ENCODE data around the gene EPB41L4B.
"Not testable (repeated sequence)": the region's sequence is repeated elsewhere in the genome, so short reads cannot be mapped to it uniquely, and the experiment has no call there.

Gene EPB41L4B

GRCh38 chr9:109246533-109246932 is 74.3 kb downstream of the EPB41L4B start:
- DNase-seq (ENCODE audit: low read depth in 2 of 3, low spot score in 2 of 3) = no peak

DNA sequence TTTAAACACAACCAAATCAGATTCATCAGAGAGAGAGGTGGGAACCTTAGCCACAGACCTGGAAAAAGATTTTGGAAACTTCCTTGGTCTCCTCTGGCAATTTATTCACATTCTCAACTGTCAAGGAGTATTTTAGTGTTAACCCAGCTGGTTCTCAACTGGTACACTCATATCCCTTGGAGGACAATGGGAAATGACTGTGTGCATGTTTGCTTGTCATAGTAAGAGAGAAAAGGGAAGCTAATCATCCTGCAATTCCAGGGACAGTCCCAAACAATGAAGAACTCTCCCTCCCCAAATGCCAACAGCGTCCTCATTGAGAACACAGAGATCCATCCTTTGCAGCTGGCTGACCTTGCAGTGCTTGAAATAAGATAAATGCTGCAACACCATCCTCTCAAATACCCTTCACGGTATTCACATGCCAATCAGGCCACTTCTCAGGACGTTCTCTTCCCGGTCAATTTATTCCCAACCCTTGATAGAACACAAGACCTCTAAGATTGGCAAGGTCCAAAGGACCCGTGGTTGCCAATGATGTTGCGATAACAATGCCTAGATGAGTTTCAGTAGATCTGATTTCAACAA is 75.5 kb downstream of the EPB41L4B start:
- no peak for DNase-seq (ENCODE audit: low read depth in 2 of 3, low spot score in 2 of 3)

DNA sequence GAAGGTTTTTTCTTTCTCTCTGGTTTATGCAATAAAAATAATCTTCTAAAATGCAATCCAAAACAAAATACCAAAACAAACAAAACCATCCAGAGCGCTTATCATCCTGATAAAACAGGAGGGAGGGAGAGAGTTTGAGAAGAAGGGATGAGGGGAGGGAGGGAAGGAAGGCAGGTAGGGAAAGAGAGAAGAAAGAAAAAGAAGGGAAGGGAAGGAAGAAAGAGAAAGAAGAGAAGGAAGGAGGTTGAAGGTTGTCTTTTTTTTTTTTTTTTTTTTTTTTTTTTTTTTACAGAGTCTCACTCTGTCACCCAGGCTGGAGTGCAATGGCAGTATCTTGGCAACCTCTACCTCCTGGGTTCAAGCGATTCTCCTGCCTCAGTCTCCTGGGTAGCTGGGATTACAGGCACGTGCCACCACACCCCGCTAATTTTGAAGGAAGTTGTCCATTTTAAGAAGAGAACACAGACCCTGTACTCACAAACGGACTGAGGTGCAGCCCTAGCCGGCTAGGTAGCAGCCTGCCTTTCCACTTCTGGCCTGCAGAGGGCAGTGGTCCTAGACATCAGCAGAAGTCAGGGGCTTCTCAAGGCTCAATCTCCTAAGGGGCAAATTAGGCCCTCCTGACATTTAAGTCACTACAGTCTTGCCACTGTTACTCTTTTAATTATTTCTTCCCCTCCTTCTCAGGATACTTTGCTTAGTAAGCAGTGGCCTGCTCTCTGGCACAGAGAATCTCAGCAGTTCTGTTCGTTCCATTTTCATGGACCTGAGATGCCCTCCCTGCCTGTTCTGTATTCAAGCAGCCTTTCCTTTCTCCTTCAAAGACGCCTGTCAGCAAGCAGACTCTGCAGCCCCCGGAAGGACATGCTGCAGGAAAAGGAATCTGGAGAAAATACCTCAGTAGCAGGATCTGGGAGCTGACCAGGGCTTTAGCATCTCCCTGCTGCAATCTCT is 76.4 kb downstream of the EPB41L4B start:
- DNase-seq (ENCODE audit: low read depth in 2 of 3, low spot score in 2 of 3) = peak; percentile 15 to 37 (median 20)

- DNase-seq (ENCODE audit: low read depth in 2 of 3, low spot score in 2 of 3) = no peak
Measured at GRCh38 chr9:109242741-109243140, 78.1 kb downstream of the EPB41L4B start.

DNA sequence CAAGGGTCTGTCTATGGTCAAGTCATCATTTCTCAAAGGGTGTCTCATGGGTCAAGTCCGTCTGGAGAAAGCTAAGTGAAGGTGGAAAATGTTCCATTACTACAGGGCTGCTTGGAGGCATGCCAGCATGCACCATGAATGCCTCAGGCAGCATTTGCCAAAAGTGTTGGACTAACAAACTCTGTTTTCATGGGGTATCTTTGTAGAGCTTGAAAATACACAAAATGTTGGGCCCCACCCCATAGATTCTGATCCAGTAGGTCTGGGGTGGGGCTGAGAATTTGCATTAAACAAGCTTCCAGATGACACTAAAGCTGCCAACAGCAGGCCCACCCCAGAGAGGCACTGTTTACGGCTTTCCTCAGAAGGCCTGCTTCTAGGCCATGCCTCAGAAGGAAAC is 78.8 kb downstream of the EPB41L4B start:
- no peak for DNase-seq (ENCODE audit: low read depth in 2 of 3, low spot score in 2 of 3)

DNA sequence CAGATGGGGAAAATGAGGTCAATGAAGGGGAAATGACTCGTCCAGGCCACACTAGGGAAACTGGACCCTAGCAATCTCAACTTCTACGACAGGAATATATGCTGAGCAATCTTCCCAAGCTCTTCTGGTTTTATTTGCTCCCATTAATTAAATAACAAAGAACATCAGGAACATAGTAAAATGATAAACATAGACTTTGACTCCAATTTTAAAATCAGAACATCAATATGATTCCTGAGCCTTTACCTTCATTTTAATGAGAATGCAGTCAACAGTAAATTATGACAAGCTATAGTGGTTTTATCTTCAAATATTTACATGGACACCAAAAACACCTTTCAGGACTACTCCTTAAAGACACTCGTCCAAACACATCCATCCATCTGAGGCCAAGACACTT is 79.7 kb downstream of the EPB41L4B start:
- DNase-seq (ENCODE audit: low read depth in 2 of 3, low spot score in 2 of 3) = no peak

GRCh38 chr9:109239240-109239639 is 81.6 kb downstream of the EPB41L4B start:
- no peak for DNase-seq (ENCODE audit: low read depth in 2 of 3, low spot score in 2 of 3)

GRCh38 chr9:109238655-109239054 is 82.2 kb downstream of the EPB41L4B start:
- DNase-seq (ENCODE audit: low read depth in 2 of 3, low spot score in 2 of 3) = no peak

DNA sequence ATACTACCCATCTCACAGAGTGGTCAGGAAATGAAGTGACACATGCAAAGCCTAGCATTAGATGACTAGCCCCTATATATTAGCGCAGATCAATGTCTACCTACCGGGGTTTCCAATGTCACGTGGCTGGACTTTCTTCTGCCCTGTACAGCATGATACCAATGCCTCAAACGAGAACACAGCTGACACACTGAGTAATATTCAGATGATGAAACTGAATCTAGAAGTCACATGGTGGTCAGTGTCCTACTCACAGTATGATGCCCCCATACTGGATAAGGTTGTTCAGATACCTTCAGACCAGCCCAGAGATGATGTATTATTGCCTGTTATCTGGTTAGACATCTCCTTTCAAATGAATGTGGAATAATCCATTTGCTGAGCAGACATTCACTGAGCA is 82.7 kb downstream of the EPB41L4B start:
- no peak for DNase-seq (ENCODE audit: low read depth in 2 of 3, low spot score in 2 of 3)

DNA sequence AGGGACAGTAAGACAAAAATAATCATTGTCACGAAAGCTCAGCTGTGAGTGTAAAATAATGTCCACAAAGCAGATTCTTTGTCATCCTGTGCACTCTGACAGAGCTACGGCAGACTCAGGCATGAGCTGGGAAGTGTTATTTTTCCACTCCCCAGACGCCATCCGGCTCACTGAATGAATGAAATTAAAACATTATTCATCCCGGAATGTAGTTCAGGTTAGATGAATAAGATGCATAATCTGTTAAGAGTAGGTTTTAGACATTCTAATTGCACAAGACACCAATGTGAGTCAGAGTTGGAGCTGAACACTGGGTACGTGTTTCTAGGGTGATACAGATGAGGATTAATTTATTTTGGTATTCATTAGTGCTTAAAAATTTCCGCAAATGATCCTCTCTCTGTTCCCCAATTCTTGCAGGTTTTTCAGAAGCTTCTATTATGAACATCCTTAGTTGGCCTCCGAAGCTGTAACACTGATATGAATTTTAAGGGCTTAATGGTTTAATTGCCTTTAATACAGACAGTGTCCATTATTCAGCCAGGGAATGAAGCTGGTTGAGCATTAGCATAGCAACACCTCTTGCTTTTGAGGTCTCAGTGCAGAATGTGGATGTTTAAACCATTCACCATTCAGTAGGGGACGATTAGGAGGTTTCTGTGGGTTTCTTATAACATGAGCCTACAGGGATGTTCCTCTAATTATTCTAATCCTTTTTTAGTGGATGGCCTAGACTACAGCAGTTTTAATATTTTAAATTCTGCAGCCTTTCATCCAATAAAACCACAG is 88.2 kb downstream of the EPB41L4B start:
- DNase-seq (ENCODE audit: low read depth in 2 of 3, low spot score in 2 of 3) = no peak

- no peak for DNase-seq (ENCODE audit: low read depth in 2 of 3, low spot score in 2 of 3)
Measured at GRCh38 chr9:109231593-109231992, 89.3 kb downstream of the EPB41L4B start.

GRCh38 chr9:109230277-109230676 is 90.6 kb downstream of the EPB41L4B start:
- no peak for DNase-seq (ENCODE audit: low read depth in 2 of 3, low spot score in 2 of 3)

- no peak for DNase-seq (ENCODE audit: low read depth in 2 of 3, low spot score in 2 of 3)
Measured at GRCh38 chr9:109229682-109230081, 91.2 kb downstream of the EPB41L4B start.

- no peak for DNase-seq (ENCODE audit: low read depth in 2 of 3, low spot score in 2 of 3)
Measured at GRCh38 chr9:109228093-109228642, 92.7 kb downstream of the EPB41L4B start.

- no peak for DNase-seq (ENCODE audit: low read depth in 2 of 3, low spot score in 2 of 3)
Measured at GRCh38 chr9:109225629-109226028, 95.2 kb downstream of the EPB41L4B start.

- no peak for DNase-seq (ENCODE audit: low read depth in 2 of 3, low spot score in 2 of 3)
Measured at GRCh38 chr9:109224751-109225150, 96.1 kb downstream of the EPB41L4B start.

DNA sequence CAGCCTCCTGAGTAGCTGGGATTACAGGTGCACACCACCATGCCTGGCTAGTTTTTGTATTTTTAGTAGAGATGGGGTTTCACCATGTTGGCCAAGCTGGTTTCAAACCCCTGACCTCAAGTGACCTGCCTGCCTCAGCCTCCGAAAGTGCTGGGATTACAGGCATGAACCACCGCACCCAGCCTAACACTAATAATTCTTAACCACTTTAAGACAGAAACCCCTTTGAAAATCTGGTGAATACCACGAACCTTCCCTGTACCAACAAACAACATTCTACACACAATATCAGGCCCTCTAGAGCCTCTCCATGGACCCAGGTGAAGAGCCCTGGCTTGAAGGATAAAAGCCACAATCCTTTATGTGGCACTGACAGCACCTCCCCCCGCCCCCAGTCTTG is 102.6 kb downstream of the EPB41L4B start:
- not testable (repeated sequence) for DNase-seq (ENCODE audit: low read depth in 2 of 3, low spot score in 2 of 3)

GRCh38 chr9:109214414-109214813 is 106.4 kb downstream of the EPB41L4B start:
- no peak for DNase-seq (ENCODE audit: low read depth in 2 of 3, low spot score in 2 of 3)

DNA sequence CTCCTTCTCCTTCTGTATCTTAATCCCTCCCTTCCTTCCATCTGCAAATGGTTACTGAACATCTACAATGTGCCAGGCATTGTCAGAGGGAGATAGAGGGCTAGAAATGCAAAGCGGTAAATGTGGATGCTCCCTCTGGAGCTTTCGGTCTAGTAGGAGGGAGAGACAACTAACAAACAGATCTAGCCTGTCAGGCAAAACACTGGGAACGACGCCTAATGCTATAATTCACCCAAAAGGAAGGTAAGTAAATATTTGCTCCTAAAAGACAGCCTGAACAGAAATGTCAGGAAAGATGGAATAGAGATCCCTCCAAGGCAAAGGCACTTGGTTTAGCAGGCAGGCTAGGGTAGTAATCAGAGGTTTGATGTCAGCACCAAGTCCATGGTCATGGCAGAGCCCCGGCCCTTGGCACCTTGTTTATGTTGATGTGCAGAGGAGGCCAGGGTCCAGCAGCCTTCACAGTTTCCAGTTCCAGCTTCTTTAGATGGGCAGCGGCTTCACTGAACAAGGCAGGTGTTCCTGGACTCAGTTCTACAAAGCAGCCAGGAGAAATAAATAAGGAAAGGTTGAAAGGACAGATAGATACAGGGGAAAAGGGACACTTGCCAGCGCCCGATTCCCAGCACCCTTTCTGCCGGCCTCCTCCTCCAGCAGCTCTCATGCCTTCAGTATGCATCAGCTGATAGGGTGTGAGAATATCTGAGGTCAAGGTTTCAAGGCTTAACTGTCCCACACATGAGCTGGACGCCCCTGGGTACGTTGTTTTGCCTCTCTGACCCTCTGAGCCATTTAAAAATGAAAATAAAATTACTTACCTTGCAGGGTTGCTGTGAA is 107.4 kb downstream of the EPB41L4B start:
- DNase-seq (ENCODE audit: low read depth in 2 of 3, low spot score in 2 of 3) = no peak

DNA sequence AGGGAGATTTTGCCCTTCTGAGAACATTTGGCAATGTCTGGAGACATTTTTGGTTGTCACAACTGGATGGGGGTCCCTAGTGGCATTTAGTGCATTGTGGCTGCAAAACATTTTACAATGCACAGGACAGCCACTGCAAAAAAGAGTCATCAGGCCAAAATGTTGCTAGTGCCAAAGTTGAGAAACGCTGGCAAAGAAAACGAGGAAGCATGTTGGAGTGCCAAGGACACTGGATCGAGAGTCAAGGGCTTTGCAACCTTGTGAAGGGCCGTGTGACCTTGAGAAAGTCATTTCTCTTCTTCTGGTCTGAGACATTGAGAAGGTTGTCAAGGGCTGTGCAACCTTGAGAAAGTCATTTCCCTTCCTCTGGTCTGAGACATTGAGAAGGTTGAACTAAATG is 108.1 kb downstream of the EPB41L4B start:
- DNase-seq (ENCODE audit: low read depth in 2 of 3, low spot score in 2 of 3) = no peak

DNA sequence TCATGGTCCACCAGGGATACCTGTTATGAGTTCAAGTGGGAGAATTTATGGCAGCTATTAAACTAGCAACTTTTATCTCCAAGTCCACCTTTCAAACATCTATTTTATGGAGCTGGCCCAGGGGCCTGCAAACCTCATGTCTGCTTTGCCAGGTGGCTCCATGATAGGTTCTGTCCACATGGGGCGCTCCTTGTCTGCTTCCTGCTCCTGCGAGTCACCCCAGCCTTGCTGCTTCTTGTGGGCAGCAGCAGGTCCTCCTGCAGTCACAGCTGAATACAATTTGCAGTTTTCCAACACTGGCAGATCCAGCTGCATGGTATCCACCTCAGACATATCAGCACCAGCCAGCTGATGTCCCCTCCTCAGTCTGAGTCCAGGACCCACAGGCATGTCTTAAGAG is 114.2 kb downstream of the EPB41L4B start:
- DNase-seq (ENCODE audit: low read depth in 2 of 3, low spot score in 2 of 3) = no peak
